ENCODE measurements around the gene HOXB6. TPM values are rescaled to one million over a fixed set of nuclear protein-coding genes. Genes with fewer than 3 reads are reported as not detected.

The HOXB6 gene
- polyA plus RNA-seq, 2 of the 4 experiments (the other 2 are of a cell fraction): 10.2 to 14.7 TPM

GRCh38 chr17:48575673-48576478, 28.9 kb downstream of the HOXB6 start:
- H3K27ac ChIP-seq: no peak overlapping the region
- ChIA-PET CTCF (interaction anchor here (1.0 to 1.3 kb wide), 4 partner anchors 9 to 240 kb away, joined by 3 to 4 read pairs (median 3); no protein-coding TSS in a partner anchor), POLR2A (no interaction called here)
- ATAC-seq (no peak), FAIRE-seq (no peak), DNase-seq (ENCODE audit: low read depth in 1 of 2, low spot score in 1 of 2) (no peak)
- no peaks in the 10 kb centered on the region for H3K9me3 ChIP-seq
- TF ChIP-seq NR3C1 (IDR thresholded peaks at IDR 0.05): no peak
- TF ChIP-seq EP300 (IDR thresholded peaks at IDR 0.05): no peak
- no peak for TF ChIP-seq POLR2AphosphoS2 (conservative IDR thresholded peaks at IDR 0.05; ENCODE audit: low read length)
- no peak for TF ChIP-seq BHLHE40 (IDR thresholded peaks at IDR 0.05; ENCODE audit: low read depth, low read length)
- TF ChIP-seq RCOR1 (IDR thresholded peaks at IDR 0.05; ENCODE audit: low read depth, low read length): no peak
- TF ChIP-seq EHMT2 (IDR thresholded peaks at IDR 0.05; ENCODE audit: low read depth): no peak
- TF ChIP-seq MAZ (IDR thresholded peaks at IDR 0.05; ENCODE audit: borderline replicate concordance, low read depth, low read length): no peak
- no peak overlapping the region for H3K4me3 ChIP-seq
- H3K4me1 ChIP-seq: peaks cover 16% of the 10 kb centered on the region
- no peak overlapping the region; the same call in 2 of the 3 replicates for H3K4me2 ChIP-seq
- 92% methylated on average over 22 of the region's 22 CpGs for WGBS (ENCODE audit: missing lambda C conversion rate)

GRCh38 chr17:48575066-48575582, 29.7 kb downstream of the HOXB6 start:
- TF ChIP-seq FOSB (CRISPR knock-in tag; IDR thresholded peaks at IDR 0.05) (no peak), NPAS2 (CRISPR knock-in tag; IDR thresholded peaks at IDR 0.05; ENCODE audit: borderline replicate concordance) (no peak), EP300 (IDR thresholded peaks at IDR 0.05) (no peak), KDM5A (IDR thresholded peaks at IDR 0.05) (no peak), RAD21 (conservative IDR thresholded peaks at IDR 0.05 in 1 of 2, IDR thresholded peaks at IDR 0.05 in 1 of 2) (no peak), HEYL (CRISPR knock-in tag; IDR thresholded peaks at IDR 0.05) (no peak), EHF (CRISPR knock-in tag; IDR thresholded peaks at IDR 0.05) (no peak), TFCP2L1 (CRISPR knock-in tag; IDR thresholded peaks at IDR 0.05) (no peak), HOXB13 (CRISPR knock-in tag; IDR thresholded peaks at IDR 0.05; ENCODE audit: low read depth) (no peak), RARB (CRISPR knock-in tag; IDR thresholded peaks at IDR 0.05) (no peak), POLR2AphosphoS2 (conservative IDR thresholded peaks at IDR 0.05; ENCODE audit: low read length) (no peak), NR3C1 (IDR thresholded peaks at IDR 0.05) (no peak)
- ChIA-PET CTCF (interaction anchor here (1.0 to 1.3 kb wide), 2 partner anchors 240 to 315 kb away, joined by 3 to 4 read pairs; no protein-coding TSS in a partner anchor), POLR2A (no interaction called here)
- H3K9me3 ChIP-seq: no peaks in the 10 kb centered on the region
- H3K27ac ChIP-seq: no peak overlapping the region
- ATAC-seq: no peak
- H3K4me2 ChIP-seq: peak overlapping the region; percentile 17; the same call in 1 of the 3 replicates
- no peak for DNase-seq (ENCODE audit: low read depth in 1 of 2, low spot score in 1 of 2)
- peaks cover 16% of the 10 kb centered on the region for H3K4me1 ChIP-seq
- 43% methylated on average over 7 of the region's 7 CpGs for WGBS (ENCODE audit: missing lambda C conversion rate)
- H3K4me3 ChIP-seq: no peak overlapping the region
- FAIRE-seq: no peak

- ATAC-seq (no peak), FAIRE-seq (no peak), DNase-seq (ENCODE audit: low read depth in 1 of 2, low spot score in 1 of 2) (no peak)
- 74% methylated on average over 8 of the region's 8 CpGs for WGBS (ENCODE audit: missing lambda C conversion rate)
- Histone ChIP-seq H3K27ac (no peak overlapping the region), H3K9me3 (no peaks in the 10 kb centered on the region), H3K4me3 (no peak overlapping the region), H3K4me2 (peak overlapping the region; percentile 17; the same call in 1 of the 3 replicates), H3K4me1 (peaks cover 16% of the 10 kb centered on the region)
- TF ChIP-seq E2F6 (IDR thresholded peaks at IDR 0.05; ENCODE audit: borderline replicate concordance, low read depth) (no peak), BCL3 (IDR thresholded peaks at IDR 0.05) (no peak), CBX8 (IDR thresholded peaks at IDR 0.05) (no peak), JUNB (IDR thresholded peaks at IDR 0.05) (no peak), BHLHE40 (IDR thresholded peaks at IDR 0.05; ENCODE audit: low read depth, low read length) (no peak), PBX3 (IDR thresholded peaks at IDR 0.05) (no peak), POLR2A (IDR thresholded peaks at IDR 0.05; ENCODE audit: low read length) (no peak), RNF2 (IDR thresholded peaks at IDR 0.05; ENCODE audit: borderline replicate concordance, low read depth) (no peak), MAZ (IDR thresholded peaks at IDR 0.05; ENCODE audit: borderline replicate concordance, low read depth, low read length) (no peak)
- ChIA-PET POLR2A (no interaction called here), CTCF (interaction anchor here (0.7 to 1.3 kb wide), 5 partner anchors 10 to 315 kb away, joined by 3 to 4 read pairs (median 3); no protein-coding TSS in a partner anchor)
Observed at GRCh38 chr17:48574505-48575065, 30.2 kb downstream of the HOXB6 start.

All from A549 (cell line).